ENCODE data around the gene CBX4.

CBX4 gene

GRCh38 chr17:79840269-79840988, 1.2 kb upstream of the CBX4 start:
- Histone ChIP-seq H3K9me2 (replicated peaks; ENCODE audit: insufficient read depth, low read length) (no peaks in the 10 kb centered on the region), H3K79me2 (ENCODE audit: insufficient read depth, low read length) (peaks cover 23% of the 10 kb centered on the region), H3K9me3 (ENCODE audit: insufficient read depth, low read length) (no peaks in the 10 kb centered on the region), H3K9ac (ENCODE audit: low read length) (no peak overlapping the region), H2AFZ (ENCODE audit: low read depth, low read length, severe bottlenecking) (no peak overlapping the region), H3K4me2 (ENCODE audit: low read depth, low read length, poor library complexity, severe bottlenecking) (peak overlapping the region; percentile 62), H3K36me3 (ENCODE audit: low read length) (no peaks in the 10 kb centered on the region), H4K20me1 (ENCODE audit: low read depth, low read length) (peaks cover 12% of the 10 kb centered on the region; the same call in 1 of the 2 replicates), H3K4me3 (ENCODE audit: insufficient read depth, low read length, poor library complexity, severe bottlenecking) (no peak overlapping the region), H3K27me3 (ENCODE audit: low read length) (no peaks in the 10 kb centered on the region), H3K27ac (ENCODE audit: low read depth, low read length) (no peak overlapping the region), H3F3A (ENCODE audit: insufficient read depth) (peaks cover 14% of the 10 kb centered on the region)
- no peak for TF ChIP-seq EZH2phosphoT487 (conservative IDR thresholded peaks at IDR 0.05; ENCODE audit: low read length)
- no peak for TF ChIP-seq CTCF (IDR thresholded peaks at IDR 0.05; ENCODE audit: insufficient read depth, low read length, poor library complexity, severe bottlenecking)

GRCh38 chr17:79838522-79839274, 542 bp downstream of the CBX4 start:
- peak overlapping the region; percentile 82 for H3K9ac ChIP-seq (ENCODE audit: low read length)
- no peaks in the 10 kb centered on the region for H3K9me2 ChIP-seq (replicated peaks; ENCODE audit: insufficient read depth, low read length)
- peak overlapping the region; percentile 96 for H3K4me2 ChIP-seq (ENCODE audit: low read depth, low read length, poor library complexity, severe bottlenecking)
- 0 out of 2 replicates have a peak, but pooled peaks cover 3% of the 10 kb centered on the region for H3K36me3 ChIP-seq (ENCODE audit: low read length)
- peaks cover 12% of the 10 kb centered on the region; the same call in 1 of the 2 replicates for H4K20me1 ChIP-seq (ENCODE audit: low read depth, low read length)
- no peak for TF ChIP-seq CTCF (IDR thresholded peaks at IDR 0.05; ENCODE audit: insufficient read depth, low read length, poor library complexity, severe bottlenecking)
- TF ChIP-seq EZH2phosphoT487 (conservative IDR thresholded peaks at IDR 0.05; ENCODE audit: low read length), result no peak
- peaks cover 14% of the 10 kb centered on the region for H3F3A ChIP-seq (ENCODE audit: insufficient read depth)
- H3K4me3 ChIP-seq (ENCODE audit: insufficient read depth, low read length, poor library complexity, severe bottlenecking), result peak overlapping the region; percentile 98
- H3K79me2 ChIP-seq (ENCODE audit: insufficient read depth, low read length), result peaks cover 23% of the 10 kb centered on the region
- peak overlapping the region; percentile 92 for H3K27ac ChIP-seq (ENCODE audit: low read depth, low read length)
- no peaks in the 10 kb centered on the region for H3K27me3 ChIP-seq (ENCODE audit: low read length)
- no peak overlapping the region for H2AFZ ChIP-seq (ENCODE audit: low read depth, low read length, severe bottlenecking)
- H3K9me3 ChIP-seq (ENCODE audit: insufficient read depth, low read length), result no peaks in the 10 kb centered on the region

GRCh38 chr17:79837888-79838521, 1.2 kb downstream of the CBX4 start:
- no peaks in the 10 kb centered on the region for H3K9me2 ChIP-seq (replicated peaks; ENCODE audit: insufficient read depth, low read length)
- peak overlapping the region; percentile 82 for H3K9ac ChIP-seq (ENCODE audit: low read length)
- peak overlapping the region; percentile 98 for H3K4me3 ChIP-seq (ENCODE audit: insufficient read depth, low read length, poor library complexity, severe bottlenecking)
- H3K36me3 ChIP-seq (ENCODE audit: low read length), result 0 out of 2 replicates have a peak, but pooled peaks cover 3% of the 10 kb centered on the region
- peaks cover 14% of the 10 kb centered on the region for H3F3A ChIP-seq (ENCODE audit: insufficient read depth)
- peaks cover 23% of the 10 kb centered on the region for H3K79me2 ChIP-seq (ENCODE audit: insufficient read depth, low read length)
- H4K20me1 ChIP-seq (ENCODE audit: low read depth, low read length), result peaks cover 14% of the 10 kb centered on the region; the same call in 1 of the 2 replicates
- no peaks in the 10 kb centered on the region for H3K9me3 ChIP-seq (ENCODE audit: insufficient read depth, low read length)
- no peak overlapping the region for H2AFZ ChIP-seq (ENCODE audit: low read depth, low read length, severe bottlenecking)
- no peaks in the 10 kb centered on the region for H3K27me3 ChIP-seq (ENCODE audit: low read length)
- no peak for TF ChIP-seq EZH2phosphoT487 (conservative IDR thresholded peaks at IDR 0.05; ENCODE audit: low read length)
- H3K4me2 ChIP-seq (ENCODE audit: low read depth, low read length, poor library complexity, severe bottlenecking), result peak overlapping the region; percentile 96
- peak overlapping the region; percentile 92 for H3K27ac ChIP-seq (ENCODE audit: low read depth, low read length)

All from SU-DHL-6 (cell line).